HUES64 (cell line): ENCODE data around the gene TTYH2.

Experiments
- H3K27ac ChIP-seq: 2 replicates; pipeline ENCODE4 v1.7.0; 2013; ENCODE audit warnings: low read depth, low read length, inconsistent platforms
- H3K27me3 ChIP-seq: 2 replicates; pipeline ENCODE4 v1.6.1; 2013; ENCODE audit warnings: mild to moderate bottlenecking, low read length; ENCODE audit not compliant: insufficient read depth
- H3K36me3 ChIP-seq: 2 replicates; pipeline ENCODE4 v1.6.1; 2013; ENCODE audit warnings: mild to moderate bottlenecking, low read length; ENCODE audit not compliant: insufficient read depth
- H3K4me1 ChIP-seq: 2 replicates; pipeline ENCODE4 v1.6.1; 2013; ENCODE audit warnings: mild to moderate bottlenecking, low read length, moderate library complexity; ENCODE audit not compliant: insufficient read depth
- H3K4me3 ChIP-seq: 2 replicates; pipeline ENCODE4 v1.5.1; 2013; ENCODE audit warnings: mild to moderate bottlenecking, low read length, moderate library complexity
- H3K9ac ChIP-seq: 2 replicates; pipeline ENCODE4 v1.6.1; 2013; ENCODE audit warnings: mild to moderate bottlenecking, low read depth, low read length
- H3K9me3 ChIP-seq: 2 replicates; pipeline ENCODE4 v1.6.1; 2013; ENCODE audit warnings: low read depth, low read length; ENCODE audit not compliant: insufficient read depth
- WGBS: fragments of 150-250, 120-280 bp; methylation state at CpG from one replicate; pipeline ENCODE4 v1.1.7; 2013; ENCODE audit warnings: missing lambda C conversion rate; 5-methylcytosine and 5-hydroxymethylcytosine counted together

Gene TTYH2

GRCh38 chr17:74196541-74197317 lies 16.6 kb upstream of the TTYH2 start:
- H3K4me1 ChIP-seq = no peaks in the 10 kb centered on the region
- no peak overlapping the region for H3K27ac ChIP-seq
- H3K9me3 ChIP-seq = no peaks in the 10 kb centered on the region
- no peak overlapping the region for H3K4me3 ChIP-seq
- WGBS = 72% methylated on average over 30 of the region's 30 CpGs
- peaks cover 16% of the 10 kb centered on the region for H3K27me3 ChIP-seq
- no peak overlapping the region for H3K9ac ChIP-seq
- H3K36me3 ChIP-seq = no peaks in the 10 kb centered on the region

- 90% methylated on average over 2 of the region's 2 CpGs for WGBS
- no peak overlapping the region for H3K4me3 ChIP-seq
- no peaks in the 10 kb centered on the region for H3K9me3 ChIP-seq
- no peaks in the 10 kb centered on the region for H3K4me1 ChIP-seq
- no peak overlapping the region for H3K9ac ChIP-seq
- H3K36me3 ChIP-seq = no peaks in the 10 kb centered on the region
- peaks cover 16% of the 10 kb centered on the region for H3K27me3 ChIP-seq
- no peak overlapping the region for H3K27ac ChIP-seq
Measured at GRCh38 chr17:74197801-74198200, 15.6 kb upstream of the TTYH2 start.

GRCh38 chr17:74198694-74199093 lies 14.7 kb upstream of the TTYH2 start:
- no peaks in the 10 kb centered on the region for H3K9me3 ChIP-seq
- no peaks in the 10 kb centered on the region for H3K36me3 ChIP-seq
- H3K27ac ChIP-seq = no peak overlapping the region
- 92% methylated on average over 6 of the region's 6 CpGs for WGBS
- peaks cover 16% of the 10 kb centered on the region for H3K27me3 ChIP-seq
- no peak overlapping the region for H3K9ac ChIP-seq
- no peaks in the 10 kb centered on the region for H3K4me1 ChIP-seq
- no peak overlapping the region for H3K4me3 ChIP-seq

- peaks cover 16% of the 10 kb centered on the region for H3K27me3 ChIP-seq
- peaks cover 6% of the 10 kb centered on the region for H3K36me3 ChIP-seq
- H3K9ac ChIP-seq = no peak overlapping the region
- WGBS = 32% methylated on average over 34 of the region's 35 CpGs
- H3K4me1 ChIP-seq = no peaks in the 10 kb centered on the region
- H3K27ac ChIP-seq = no peak overlapping the region
- peak overlapping the region; percentile 34 for H3K4me3 ChIP-seq
- no peaks in the 10 kb centered on the region for H3K9me3 ChIP-seq
Measured at GRCh38 chr17:74199306-74200092, 13.9 kb upstream of the TTYH2 start.

GRCh38 chr17:74200112-74200511 lies 13.3 kb upstream of the TTYH2 start:
- H3K9me3 ChIP-seq = no peaks in the 10 kb centered on the region
- peaks cover 12% of the 10 kb centered on the region for H3K36me3 ChIP-seq
- H3K4me3 ChIP-seq = no peak overlapping the region
- no peak overlapping the region for H3K27ac ChIP-seq
- no peak overlapping the region for H3K9ac ChIP-seq
- WGBS = 79% methylated on average over 10 of the region's 10 CpGs
- peaks cover 16% of the 10 kb centered on the region for H3K27me3 ChIP-seq
- no peaks in the 10 kb centered on the region for H3K4me1 ChIP-seq

GRCh38 chr17:74201250-74201649 lies 12.1 kb upstream of the TTYH2 start:
- no peak overlapping the region for H3K4me3 ChIP-seq
- WGBS = 92% methylated on average over 8 of the region's 8 CpGs
- no peaks in the 10 kb centered on the region for H3K4me1 ChIP-seq
- no peaks in the 10 kb centered on the region for H3K9me3 ChIP-seq
- H3K27ac ChIP-seq = no peak overlapping the region
- no peak overlapping the region for H3K9ac ChIP-seq
- H3K27me3 ChIP-seq = peaks cover 16% of the 10 kb centered on the region
- peaks cover 23% of the 10 kb centered on the region for H3K36me3 ChIP-seq

GRCh38 chr17:74201948-74202347 lies 11.4 kb upstream of the TTYH2 start:
- 88% methylated on average over 10 of the region's 10 CpGs for WGBS
- Histone ChIP-seq H3K4me3 (no peak overlapping the region), H3K9ac (no peak overlapping the region), H3K27me3 (peaks cover 16% of the 10 kb centered on the region), H3K4me1 (no peaks in the 10 kb centered on the region), H3K36me3 (peaks cover 29% of the 10 kb centered on the region), H3K27ac (no peak overlapping the region), H3K9me3 (no peaks in the 10 kb centered on the region)

- Histone ChIP-seq H3K4me1 (no peaks in the 10 kb centered on the region), H3K36me3 (peaks cover 39% of the 10 kb centered on the region), H3K4me3 (peak overlapping the region; percentile 37), H3K9ac (no peak overlapping the region), H3K27ac (no peak overlapping the region), H3K27me3 (peaks cover 16% of the 10 kb centered on the region), H3K9me3 (no peaks in the 10 kb centered on the region)
- WGBS = 72% methylated on average over 15 of the region's 15 CpGs
Measured at GRCh38 chr17:74202938-74203337, 10.4 kb upstream of the TTYH2 start.

GRCh38 chr17:74203439-74204240 lies 9.7 kb upstream of the TTYH2 start, which contains the start of gene RPL38:
RPL38 (plus strand) TSS chr17:74203678; CDS start chr17:74203956, 278 bp downstream.
- Histone ChIP-seq H3K9ac (peak within 1 kb of the TSS; percentile 98), H3K27me3 (peaks cover 16% of the 10 kb centered on the region), H3K9me3 (no peaks in the 10 kb centered on the region), H3K4me3 (peak within 1 kb of the TSS; percentile 82), H3K36me3 (peaks cover 46% of the 10 kb centered on the region), H3K4me1 (no peaks in the 10 kb centered on the region), H3K27ac (peak within 1 kb of the TSS; percentile 86)
- under 1% methylated on average over 53 of the region's 53 CpGs for WGBS

GRCh38 chr17:74204474-74204873 lies 8.9 kb upstream of the TTYH2 start:
- WGBS = 76% methylated on average over 5 of the region's 14 CpGs
- H3K9me3 ChIP-seq = no peaks in the 10 kb centered on the region
- H3K27ac ChIP-seq = peak overlapping the region; percentile 86
- H3K27me3 ChIP-seq = peaks cover 16% of the 10 kb centered on the region
- H3K4me1 ChIP-seq = no peaks in the 10 kb centered on the region
- H3K36me3 ChIP-seq = peaks cover 54% of the 10 kb centered on the region
- H3K4me3 ChIP-seq = peak overlapping the region; percentile 82
- H3K9ac ChIP-seq = peak overlapping the region; percentile 98
